MCF 10A (cell line): ENCODE results near the gene NR3C1. TPM values are rescaled to one million over a fixed set of nuclear protein-coding genes. Genes with fewer than 3 reads are reported as not detected.

Experiments used
- BruUV-seq: library from RNA; stranded (reverse); fragments of 400-500 nt; replicated peaks from 2 replicates; lab custom pipeline; 2021; lab: Mats Ljungman, UMichigan
- CTCF ChIA-PET: fragments of 300-600 bp; sonication (Branson Sonifier 250); formaldehyde crosslinking; extraction: SDS; loops from one replicate; lab custom pipeline; 2021; ENCODE audit warnings: antibody characterized with exemption, inconsistent platforms; lab: Yijun Ruan, JAX
- POLR2A ChIA-PET: fragments of 300-600, 350-650 bp; sonication (Branson Sonifier 250); formaldehyde crosslinking; extraction: SDS; loops from one replicate; lab custom pipeline; 2020; ENCODE audit warnings: antibody characterized with exemption, inconsistent platforms; lab: Yijun Ruan, JAX
- DNase-seq: peaks from one replicate; pipeline ENCODE4 v3.0.0-alpha.2; 2018; ENCODE audit not compliant: unreplicated experiment
- H3K27ac Mint-ChIP-seq: one replicate; pipeline ENCODE4 v1.8.0; 2022; ENCODE audit warnings: mild to moderate bottlenecking, low read depth, mixed read lengths; ENCODE audit not compliant: unreplicated experiment
- H3K27me3 Mint-ChIP-seq: one replicate; pipeline ENCODE4 v1.8.0; 2022; ENCODE audit warnings: mixed read lengths; ENCODE audit not compliant: insufficient read depth, unreplicated experiment
- H3K36me3 Mint-ChIP-seq: one replicate; pipeline ENCODE4 v1.8.0; 2022; ENCODE audit warnings: mild to moderate bottlenecking, moderate library complexity, mixed read lengths; ENCODE audit not compliant: insufficient read depth, unreplicated experiment
- H3K4me1 Mint-ChIP-seq: one replicate; pipeline ENCODE4 v1.8.0; 2022; ENCODE audit warnings: mixed read lengths; ENCODE audit not compliant: insufficient read depth, unreplicated experiment
- H3K4me3 Mint-ChIP-seq: one replicate; pipeline ENCODE4 v1.8.0; 2022; ENCODE audit warnings: mild to moderate bottlenecking, moderate library complexity, mixed read lengths; ENCODE audit not compliant: unreplicated experiment
- H3K9me3 Mint-ChIP-seq: one replicate; pipeline ENCODE4 v1.8.0; 2022; ENCODE audit warnings: mixed read lengths; ENCODE audit not compliant: unreplicated experiment
- CTCF ChIP-seq: fragments of 200-600 bp; IDR thresholded peaks from one replicate; pipeline ENCODE4 v1.8.0; 2022; ENCODE audit warnings: antibody characterized with exemption, mild to moderate bottlenecking; ENCODE audit not compliant: unreplicated experiment
- intact Hi-C: fragments of 100-400 bp; cut with micrococcal nuclease; formaldehyde crosslinking; loops from 2 replicates; pipeline ENCODE4 v1.14.1; 2022
- total RNA-seq: library from RNA; stranded (reverse); gene quantifications from 2 replicates; pipeline ENCODE4 v1.2.3, GENCODE V29; 2022

Gene NR3C1
- total RNA-seq, 1 experiment from 2014 or later, result 92.9 TPM

GRCh38 chr5:143406408-143406807 lies 2.9 kb upstream of the NR3C1 start:
- Mint-ChIP-seq H3K27ac (peak overlapping the region; percentile 99), H3K9me3 (no peaks in the 10 kb centered on the region), H3K4me3 (peak overlapping the region; percentile 98), H3K27me3 (no peaks in the 10 kb centered on the region), H3K4me1 (peaks cover 11% of the 10 kb centered on the region), H3K36me3 (no peaks in the 10 kb centered on the region)
- no peak for TF ChIP-seq CTCF
- ChIA-PET POLR2A (no interaction called here), CTCF (no interaction called here)
- intact Hi-C loops, result no loop called here
- BruUV-seq, result no TSS peak
- DNase-seq, result no peak

- Mint-ChIP-seq H3K27ac (peak overlapping the region; percentile 99), H3K36me3 (peaks cover 2% of the 10 kb centered on the region), H3K27me3 (no peaks in the 10 kb centered on the region), H3K4me3 (peak overlapping the region; percentile 98), H3K9me3 (no peaks in the 10 kb centered on the region), H3K4me1 (peaks cover 15% of the 10 kb centered on the region)
- POLR2A ChIA-PET, result interaction anchor here (3.2 kb wide), 1 partner anchor 148 kb away, joined by 21 read pairs; no protein-coding TSS in a partner anchor
- intact Hi-C loops, result loop anchor here (1.0 kb wide), 1 partner anchor 280 kb away; no protein-coding TSS in a partner anchor
- no TSS peak for BruUV-seq
- CTCF ChIA-PET, result no interaction called here
- TF ChIP-seq CTCF, result no peak
- no peak for DNase-seq
Measured at GRCh38 chr5:143405849-143406098, 2.3 kb upstream of the NR3C1 start.

- H3K4me1 Mint-ChIP-seq, result peaks cover 20% of the 10 kb centered on the region
- no peaks in the 10 kb centered on the region for H3K27me3 Mint-ChIP-seq
- TSS peak; percentile 57 for BruUV-seq
- DNase-seq, result peak; percentile 91
- H3K27ac Mint-ChIP-seq, result peak overlapping the region; percentile 99
- no peak for TF ChIP-seq CTCF
- ChIA-PET CTCF (interaction anchor here (0.5 to 3.0 kb wide), 27 partner anchors 9 to 564 kb away, joined by 3 to 34 read pairs (median 4); no protein-coding TSS in a partner anchor), POLR2A (interaction anchor here (0.6 to 7.3 kb wide), 35 partner anchors 8 to 1045 kb away, joined by 3 to 116 read pairs (median 6); partner anchors contain the start of genes KCTD16 and YIPF5)
- H3K9me3 Mint-ChIP-seq, result no peaks in the 10 kb centered on the region
- H3K36me3 Mint-ChIP-seq, result peaks cover 7% of the 10 kb centered on the region
- peak overlapping the region; percentile 98 for H3K4me3 Mint-ChIP-seq
- intact Hi-C loops, result loop anchor here (1.0 kb wide), 1 partner anchor 280 kb away; no protein-coding TSS in a partner anchor
Measured at GRCh38 chr5:143405063-143405848, 1.8 kb upstream of the NR3C1 start.

- peaks cover 27% of the 10 kb centered on the region for H3K4me1 Mint-ChIP-seq
- no peaks in the 10 kb centered on the region for H3K27me3 Mint-ChIP-seq
- H3K4me3 Mint-ChIP-seq, result peak overlapping the region; percentile 98
- TF ChIP-seq CTCF, result no peak
- no TSS peak for BruUV-seq
- intact Hi-C loops, result loop anchor here (1.0 to 5.0 kb wide), 8 partner anchors 103 to 779 kb away; no protein-coding TSS in a partner anchor
- peak overlapping the region; percentile 99 for H3K27ac Mint-ChIP-seq
- H3K36me3 Mint-ChIP-seq, result peaks cover 14% of the 10 kb centered on the region
- POLR2A ChIA-PET, result interaction anchor here (0.6 to 7.3 kb wide), 55 partner anchors 9 to 1290 kb away, joined by 3 to 116 read pairs (median 6); partner anchors contain the start of genes KCTD16 and YIPF5
- peak; percentile 95 for DNase-seq
- CTCF ChIA-PET, result interaction anchor here (0.5 to 3.0 kb wide), 49 partner anchors 9 to 565 kb away, joined by 3 to 34 read pairs (median 4); no protein-coding TSS in a partner anchor
- no peaks in the 10 kb centered on the region for H3K9me3 Mint-ChIP-seq
Measured at GRCh38 chr5:143404416-143405062, 1.1 kb upstream of the NR3C1 start.
